Measurements from ENCODE around the gene CAMTA1. TPM values are rescaled to one million over a fixed set of nuclear protein-coding genes. Genes with fewer than 3 reads are reported as not detected.

CAMTA1 gene
- total RNA-seq, 2 donors from 2014 or later = 100 to 102 TPM

GRCh38 chr1:7565099-7565750 lies 780.0 kb downstream of the CAMTA1 start:
- Histone ChIP-seq H3K9me3 (no peaks in the 10 kb centered on the region), H3K4me3 (no peak overlapping the region), H3K27me3 (replicated peaks; ENCODE audit: insufficient read depth) (no peaks in the 10 kb centered on the region), H3K36me3 (no peaks in the 10 kb centered on the region), H3K27ac (no peak overlapping the region), H3K4me1 (replicated peaks) (no peaks in the 10 kb centered on the region)
- TF ChIP-seq POLR2A (IDR thresholded peaks at IDR 0.05) (no peak), POLR2AphosphoS5 (IDR thresholded peaks at IDR 0.05) (no peak), CTCF (IDR thresholded peaks at IDR 0.05) (no peak)
- intact Hi-C loops (cut with DNase I) = no loop called here
- DNase-seq (ENCODE audit: low spot score) = no peak
- 91% methylated on average over 10 of the region's 10 CpGs for WGBS

- no peaks in the 10 kb centered on the region for H3K36me3 ChIP-seq
- no peaks in the 10 kb centered on the region for H3K4me1 ChIP-seq (replicated peaks)
- H3K4me3 ChIP-seq = no peak overlapping the region
- H3K9me3 ChIP-seq = no peaks in the 10 kb centered on the region
- H3K27ac ChIP-seq = no peak overlapping the region
- H3K27me3 ChIP-seq (replicated peaks; ENCODE audit: insufficient read depth) = no peaks in the 10 kb centered on the region
- intact Hi-C loops (cut with DNase I) = no loop called here
- TF ChIP-seq POLR2A (IDR thresholded peaks at IDR 0.05) (no peak), POLR2AphosphoS5 (IDR thresholded peaks at IDR 0.05) (no peak), CTCF (IDR thresholded peaks at IDR 0.05) (no peak)
- WGBS = 88% methylated on average over 16 of the region's 16 CpGs
- no peak for DNase-seq (ENCODE audit: low spot score)
These were observed 781.4 kb downstream of the CAMTA1 start for GRCh38 chr1:7566417-7567375.

- no peaks in the 10 kb centered on the region for H3K4me1 ChIP-seq (replicated peaks)
- no peak for DNase-seq (ENCODE audit: low spot score)
- H3K27ac ChIP-seq = no peak overlapping the region
- H3K9me3 ChIP-seq = no peaks in the 10 kb centered on the region
- intact Hi-C loops (cut with DNase I) = no loop called here
- H3K27me3 ChIP-seq (replicated peaks; ENCODE audit: insufficient read depth) = no peaks in the 10 kb centered on the region
- TF ChIP-seq POLR2AphosphoS5 (IDR thresholded peaks at IDR 0.05) (no peak), CTCF (IDR thresholded peaks at IDR 0.05) (no peak), POLR2A (IDR thresholded peaks at IDR 0.05) (no peak)
- H3K4me3 ChIP-seq = no peak overlapping the region
- 98% methylated on average over 3 of the region's 3 CpGs for WGBS
- no peaks in the 10 kb centered on the region for H3K36me3 ChIP-seq
These were observed 782.1 kb downstream of the CAMTA1 start for GRCh38 chr1:7567376-7567775.

GRCh38 chr1:7568053-7568452 lies 782.8 kb downstream of the CAMTA1 start:
- WGBS = 92% methylated on average over 4 of the region's 4 CpGs
- no peaks in the 10 kb centered on the region for H3K9me3 ChIP-seq
- intact Hi-C loops (cut with DNase I) = no loop called here
- no peak for DNase-seq (ENCODE audit: low spot score)
- no peaks in the 10 kb centered on the region for H3K36me3 ChIP-seq
- H3K4me1 ChIP-seq (replicated peaks) = peaks cover under 1% of the 10 kb centered on the region
- TF ChIP-seq POLR2A (IDR thresholded peaks at IDR 0.05) (no peak), CTCF (IDR thresholded peaks at IDR 0.05) (no peak), POLR2AphosphoS5 (IDR thresholded peaks at IDR 0.05) (no peak)
- H3K27ac ChIP-seq = no peak overlapping the region
- no peak overlapping the region for H3K4me3 ChIP-seq
- H3K27me3 ChIP-seq (replicated peaks; ENCODE audit: insufficient read depth) = no peaks in the 10 kb centered on the region

Data from prostate gland (tissue), 2 donors.